ENCODE results near the gene SERPINI1.
A peak's percentile ranks its signal among the peaks of the same experiment; 100 is the strongest.

The SERPINI1 gene

DNA sequence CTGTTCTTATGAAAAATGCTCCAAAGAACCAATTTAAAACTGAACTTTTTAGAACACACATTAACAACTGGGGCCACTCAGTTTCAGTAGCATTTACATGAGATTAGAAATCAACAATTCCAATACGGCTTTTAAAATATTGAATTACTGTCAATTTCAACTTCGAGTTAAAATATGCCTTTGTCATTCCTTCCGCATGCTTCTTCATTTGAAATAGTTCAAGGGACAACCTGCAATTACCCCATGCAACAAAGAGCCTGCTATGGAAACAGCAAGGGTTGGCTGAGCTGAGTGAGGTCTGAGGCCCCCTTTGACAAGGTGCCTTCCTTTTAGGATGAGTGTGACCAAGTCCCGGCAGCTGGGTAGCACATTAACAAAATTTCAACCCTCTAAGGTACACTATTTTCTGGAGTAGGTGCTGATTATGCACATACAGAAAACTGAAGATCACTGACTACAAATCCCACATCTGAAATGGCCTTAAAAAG is 12.5 kb upstream of the SERPINI1 start:
- Histone ChIP-seq H3K9ac (ENCODE audit: low read length) (no peak overlapping the region), H3K27me3 (ENCODE audit: control insufficient read depth, insufficient read depth, low read length) (no peaks in the 10 kb centered on the region), H3K36me3 (ENCODE audit: control insufficient read depth, insufficient read depth, low read length) (no peaks in the 10 kb centered on the region), H3K27ac (ENCODE audit: low read depth, low read length) (no peak overlapping the region), H3K4me1 (ENCODE audit: control insufficient read depth, insufficient read depth, low read length) (no peaks in the 10 kb centered on the region), H3K4me3 (ENCODE audit: low read length) (no peak overlapping the region)

DNA sequence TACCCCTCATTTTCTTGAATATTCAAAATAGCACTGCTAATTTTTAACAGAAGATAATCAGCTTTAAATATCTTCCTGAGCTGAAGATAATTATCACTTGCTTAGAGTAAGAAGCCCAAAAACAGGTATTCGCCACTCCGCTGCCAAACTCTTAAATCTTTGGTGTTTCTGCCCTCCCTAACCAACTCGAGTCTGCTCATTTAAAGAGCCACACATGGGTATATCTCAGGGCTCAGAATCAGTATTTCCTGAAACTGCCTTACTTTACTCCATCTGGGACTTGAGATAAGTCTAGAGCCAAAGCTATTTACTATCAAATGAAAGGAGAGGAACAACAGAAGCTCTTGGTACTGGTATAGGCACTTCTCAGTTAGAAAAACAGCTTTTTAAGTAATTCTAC is 11.6 kb upstream of the SERPINI1 start:
- no peak overlapping the region for H3K4me3 ChIP-seq (ENCODE audit: low read length)
- peaks cover 4% of the 10 kb centered on the region for H3K4me1 ChIP-seq (ENCODE audit: control insufficient read depth, insufficient read depth, low read length)
- H3K27me3 ChIP-seq (ENCODE audit: control insufficient read depth, insufficient read depth, low read length): no peaks in the 10 kb centered on the region
- H3K27ac ChIP-seq (ENCODE audit: low read depth, low read length): no peak overlapping the region
- H3K9ac ChIP-seq (ENCODE audit: low read length): no peak overlapping the region
- H3K36me3 ChIP-seq (ENCODE audit: control insufficient read depth, insufficient read depth, low read length): no peaks in the 10 kb centered on the region

DNA sequence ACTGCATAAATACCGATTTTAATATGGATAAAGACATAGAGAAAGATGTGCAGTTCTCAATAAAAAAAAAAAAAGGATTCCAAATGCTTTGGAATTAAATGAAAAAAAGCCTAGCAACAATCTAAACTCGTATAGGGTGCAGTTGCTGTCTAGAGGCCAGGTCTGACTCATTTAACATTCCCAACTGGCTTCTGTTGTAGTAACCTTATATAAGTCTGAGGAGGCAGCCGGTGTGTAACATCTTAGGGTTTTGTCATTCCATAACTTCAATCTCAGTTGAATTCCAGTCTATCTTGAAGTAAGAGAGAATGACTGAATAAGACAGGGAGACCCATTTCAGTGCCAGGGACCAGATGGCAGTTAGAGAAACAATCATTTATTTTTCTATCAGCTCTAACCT is 7.3 kb upstream of the SERPINI1 start:
- no peaks in the 10 kb centered on the region for H3K36me3 ChIP-seq (ENCODE audit: control insufficient read depth, insufficient read depth, low read length)
- H3K4me3 ChIP-seq (ENCODE audit: low read length): no peak overlapping the region
- H3K4me1 ChIP-seq (ENCODE audit: control insufficient read depth, insufficient read depth, low read length): peaks cover 4% of the 10 kb centered on the region
- no peak overlapping the region for H3K9ac ChIP-seq (ENCODE audit: low read length)
- H3K27ac ChIP-seq (ENCODE audit: low read depth, low read length): no peak overlapping the region
- no peaks in the 10 kb centered on the region for H3K27me3 ChIP-seq (ENCODE audit: control insufficient read depth, insufficient read depth, low read length)

DNA sequence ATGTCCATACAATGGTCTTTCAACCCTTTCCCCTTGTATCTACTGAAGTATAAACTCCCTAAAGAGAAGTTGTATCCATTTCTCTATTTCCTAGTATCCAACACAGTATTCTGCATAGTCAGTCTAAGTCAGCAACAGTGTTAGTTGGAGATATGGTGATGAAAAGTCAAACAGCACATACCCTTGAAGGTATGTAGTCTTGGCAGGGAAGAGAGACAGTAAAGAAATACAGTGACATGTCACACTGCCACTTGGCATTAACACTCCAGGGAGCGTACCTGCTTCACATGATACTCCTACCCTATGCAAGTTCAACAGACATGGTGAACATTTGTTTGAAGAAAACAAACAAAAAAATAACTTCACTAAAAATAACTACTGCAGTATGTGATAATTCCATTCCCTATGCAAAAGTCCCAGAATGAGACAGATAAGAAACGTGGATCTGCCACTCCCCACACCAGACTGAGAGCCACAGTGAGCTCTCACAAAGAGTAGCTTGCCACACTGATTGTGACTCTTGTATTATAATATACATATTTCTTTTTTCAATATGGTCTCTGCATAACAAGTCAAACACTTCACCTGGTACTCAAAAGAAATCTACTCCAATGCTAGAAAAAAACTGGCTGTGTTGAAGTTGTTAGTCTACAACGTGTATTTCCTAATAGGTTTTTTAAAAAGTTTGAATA is 6.7 kb upstream of the SERPINI1 start:
- Histone ChIP-seq H3K36me3 (ENCODE audit: control insufficient read depth, insufficient read depth, low read length) (no peaks in the 10 kb centered on the region), H3K27me3 (ENCODE audit: control insufficient read depth, insufficient read depth, low read length) (no peaks in the 10 kb centered on the region), H3K9ac (ENCODE audit: low read length) (no peak overlapping the region), H3K27ac (ENCODE audit: low read depth, low read length) (no peak overlapping the region), H3K4me3 (ENCODE audit: low read length) (no peak overlapping the region), H3K4me1 (ENCODE audit: control insufficient read depth, insufficient read depth, low read length) (peaks cover 7% of the 10 kb centered on the region)

DNA sequence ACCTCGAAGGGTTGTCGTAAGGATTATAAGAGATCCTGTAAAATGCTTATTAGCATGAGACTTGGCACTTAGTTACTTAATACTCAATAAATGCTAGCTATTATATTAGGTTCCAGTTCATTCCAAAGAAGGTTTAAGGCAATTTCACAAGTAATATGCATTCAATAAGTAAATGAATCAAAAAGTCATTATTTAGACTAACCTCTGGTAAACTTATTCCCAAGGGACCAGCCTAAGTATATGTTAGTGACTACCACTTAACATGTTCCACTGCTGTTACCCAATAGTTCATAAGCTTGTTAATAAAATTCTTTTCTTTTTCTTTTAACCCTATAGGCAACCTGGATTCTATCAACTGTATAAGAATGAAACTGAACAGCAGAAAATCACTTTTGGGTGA is 5.9 kb upstream of the SERPINI1 start:
- no peaks in the 10 kb centered on the region for H3K36me3 ChIP-seq (ENCODE audit: control insufficient read depth, insufficient read depth, low read length)
- H3K9ac ChIP-seq (ENCODE audit: low read length): no peak overlapping the region
- H3K4me3 ChIP-seq (ENCODE audit: low read length): no peak overlapping the region
- H3K27ac ChIP-seq (ENCODE audit: low read depth, low read length): no peak overlapping the region
- peaks cover 11% of the 10 kb centered on the region for H3K4me1 ChIP-seq (ENCODE audit: control insufficient read depth, insufficient read depth, low read length)
- no peaks in the 10 kb centered on the region for H3K27me3 ChIP-seq (ENCODE audit: control insufficient read depth, insufficient read depth, low read length)

DNA sequence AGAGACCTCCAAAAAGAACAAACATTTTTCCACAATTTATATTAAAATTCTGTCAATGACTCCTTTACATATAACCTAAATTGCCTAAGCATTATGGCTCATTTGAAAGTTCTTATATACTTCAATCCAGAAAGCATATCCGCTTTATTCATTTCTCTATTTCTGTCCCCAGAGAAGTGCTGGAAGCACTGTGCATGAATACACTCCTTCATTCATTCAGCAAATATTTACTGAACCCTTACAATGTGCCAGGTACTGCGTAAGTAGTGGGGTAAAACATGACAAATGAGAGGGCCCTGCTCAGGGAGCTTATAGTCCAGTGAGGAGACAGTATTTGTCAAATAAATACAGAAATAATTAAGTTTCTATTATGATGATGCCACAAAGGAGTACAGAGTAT is 4.1 kb upstream of the SERPINI1 start:
- no peaks in the 10 kb centered on the region for H3K36me3 ChIP-seq (ENCODE audit: control insufficient read depth, insufficient read depth, low read length)
- no peak overlapping the region for H3K9ac ChIP-seq (ENCODE audit: low read length)

DNA sequence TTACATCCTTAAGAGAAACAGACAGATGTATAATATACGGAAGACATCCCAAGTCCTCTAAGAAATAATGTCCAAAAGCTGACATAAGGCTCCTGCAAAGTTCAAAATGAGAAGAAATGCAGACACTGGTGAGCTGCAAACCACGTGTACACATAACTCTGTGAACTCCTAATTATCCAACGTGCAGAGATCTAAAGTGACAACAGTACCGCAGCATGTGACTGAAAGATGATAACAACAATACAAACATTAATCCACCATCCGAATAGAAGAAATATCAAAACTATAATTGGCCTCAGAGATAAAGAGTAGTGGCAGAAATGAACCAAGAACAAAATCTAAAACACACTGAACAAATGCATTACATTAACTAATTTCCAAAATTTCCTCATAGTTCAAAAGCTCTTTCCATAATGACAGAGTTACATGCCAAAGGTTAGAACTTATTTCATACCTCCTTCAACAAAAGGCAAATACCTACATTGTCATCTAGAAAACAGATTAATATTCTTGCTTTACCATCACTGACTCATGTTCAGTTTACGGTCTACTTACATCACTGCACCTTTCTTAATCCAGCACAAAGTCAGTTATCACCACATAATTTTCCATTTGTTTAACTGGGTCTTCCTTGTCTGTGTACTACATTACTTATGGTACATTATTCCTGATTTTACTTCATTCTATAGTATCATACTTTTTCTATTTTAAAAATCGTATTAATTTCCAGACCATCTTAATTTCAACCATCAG is 3.0 kb upstream of the SERPINI1 start:
- no peaks in the 10 kb centered on the region for H3K27me3 ChIP-seq (ENCODE audit: control insufficient read depth, insufficient read depth, low read length)
- no peak overlapping the region for H3K27ac ChIP-seq (ENCODE audit: low read depth, low read length)
- H3K36me3 ChIP-seq (ENCODE audit: control insufficient read depth, insufficient read depth, low read length): no peaks in the 10 kb centered on the region
- H3K4me1 ChIP-seq (ENCODE audit: control insufficient read depth, insufficient read depth, low read length): peaks cover 11% of the 10 kb centered on the region
- H3K9ac ChIP-seq (ENCODE audit: low read length): no peak overlapping the region
- no peak overlapping the region for H3K4me3 ChIP-seq (ENCODE audit: low read length)

More for the DNA sequence above, 4.1 kb upstream of the SERPINI1 start:
- Histone ChIP-seq H3K27me3 (ENCODE audit: control insufficient read depth, insufficient read depth, low read length) (no peaks in the 10 kb centered on the region), H3K4me3 (ENCODE audit: low read length) (no peak overlapping the region), H3K27ac (ENCODE audit: low read depth, low read length) (no peak overlapping the region), H3K4me1 (ENCODE audit: control insufficient read depth, insufficient read depth, low read length) (peaks cover 11% of the 10 kb centered on the region)

DNA sequence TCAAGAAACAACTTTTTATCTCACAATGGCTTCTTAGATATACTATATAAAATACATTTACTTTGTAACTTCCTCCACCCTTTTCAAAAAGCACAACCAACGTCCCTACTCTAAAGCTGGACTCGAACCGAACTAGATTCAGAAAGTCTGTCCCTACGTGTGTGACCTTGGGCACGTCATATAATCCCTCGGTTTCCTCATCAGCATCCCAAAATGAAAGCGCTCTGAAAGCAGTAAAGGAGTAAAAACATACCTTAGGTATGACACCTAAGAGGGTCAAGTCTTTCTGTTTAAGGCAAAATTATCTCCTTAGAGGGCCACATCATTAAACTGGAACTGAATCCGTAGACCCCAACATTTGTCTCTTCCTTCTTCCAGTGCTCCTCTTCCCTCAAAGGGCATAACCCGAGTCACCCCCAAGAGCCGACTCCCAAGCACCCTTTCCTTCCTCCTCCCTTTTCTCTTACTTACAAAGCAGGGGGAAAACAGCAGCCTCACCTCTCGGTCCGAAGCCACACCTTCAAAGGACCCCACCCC is 1.5 kb upstream of the SERPINI1 start:
- Histone ChIP-seq H3K27ac (ENCODE audit: low read depth, low read length) (peak overlapping the region; percentile 75), H3K4me3 (ENCODE audit: low read length) (peak overlapping the region; percentile 88), H3K27me3 (ENCODE audit: control insufficient read depth, insufficient read depth, low read length) (no peaks in the 10 kb centered on the region), H3K9ac (ENCODE audit: low read length) (peak overlapping the region; percentile 77), H3K36me3 (ENCODE audit: control insufficient read depth, insufficient read depth, low read length) (no peaks in the 10 kb centered on the region), H3K4me1 (ENCODE audit: control insufficient read depth, insufficient read depth, low read length) (peaks cover 7% of the 10 kb centered on the region)

DNA sequence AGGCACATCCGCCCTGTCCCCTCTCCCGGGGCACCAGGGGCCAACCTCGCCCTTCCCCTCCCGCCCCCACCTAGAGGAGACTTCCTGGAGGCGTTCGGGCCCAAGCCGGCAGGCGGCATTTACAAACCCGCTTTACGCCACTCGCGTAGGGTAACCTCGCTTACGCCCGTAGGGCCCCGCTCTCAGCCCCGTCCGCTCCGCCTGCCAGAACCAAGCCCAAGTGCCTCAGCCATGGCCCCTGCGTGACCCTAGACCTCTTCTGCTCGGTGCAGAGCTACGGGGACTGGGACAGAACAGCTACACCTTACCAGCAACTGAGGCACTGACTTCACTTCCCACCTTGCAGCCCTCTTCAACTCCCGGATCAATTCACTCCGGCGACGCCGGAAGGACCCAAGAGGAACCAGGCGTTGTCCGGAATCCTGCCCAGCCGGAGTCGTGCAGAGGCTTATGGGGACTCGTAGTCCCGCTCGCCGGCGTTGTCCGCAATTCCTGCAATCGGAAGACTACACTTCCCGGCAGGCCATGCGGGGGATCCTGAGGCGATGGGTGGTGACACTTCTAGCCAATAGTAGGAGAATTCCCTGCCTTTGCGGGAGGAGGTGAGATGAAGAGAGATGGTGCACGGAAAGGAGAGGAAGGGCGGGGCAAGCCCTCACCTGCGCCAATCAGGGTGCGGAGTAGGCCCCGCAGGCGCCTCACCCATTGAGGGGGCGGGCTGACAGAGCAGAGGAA is 856 bp upstream of the SERPINI1 start, which contains the start of gene PDCD10:
Gene PDCD10 (minus strand): TSS at position 395 of the 735 bp plus-strand sequence. CDS start 14,735 bp downstream, outside the sequence.
- H3K36me3 ChIP-seq (ENCODE audit: control insufficient read depth, insufficient read depth, low read length): no peaks in the 10 kb centered on the region
- no peaks in the 10 kb centered on the region for H3K27me3 ChIP-seq (ENCODE audit: control insufficient read depth, insufficient read depth, low read length)
- H3K4me3 ChIP-seq (ENCODE audit: low read length): peak within 1 kb of the TSS; percentile 88
- peak within 1 kb of the TSS; percentile 77 for H3K9ac ChIP-seq (ENCODE audit: low read length)
- peaks cover 7% of the 10 kb centered on the region for H3K4me1 ChIP-seq (ENCODE audit: control insufficient read depth, insufficient read depth, low read length)
- H3K27ac ChIP-seq (ENCODE audit: low read depth, low read length): peak within 1 kb of the TSS; percentile 75

DNA sequence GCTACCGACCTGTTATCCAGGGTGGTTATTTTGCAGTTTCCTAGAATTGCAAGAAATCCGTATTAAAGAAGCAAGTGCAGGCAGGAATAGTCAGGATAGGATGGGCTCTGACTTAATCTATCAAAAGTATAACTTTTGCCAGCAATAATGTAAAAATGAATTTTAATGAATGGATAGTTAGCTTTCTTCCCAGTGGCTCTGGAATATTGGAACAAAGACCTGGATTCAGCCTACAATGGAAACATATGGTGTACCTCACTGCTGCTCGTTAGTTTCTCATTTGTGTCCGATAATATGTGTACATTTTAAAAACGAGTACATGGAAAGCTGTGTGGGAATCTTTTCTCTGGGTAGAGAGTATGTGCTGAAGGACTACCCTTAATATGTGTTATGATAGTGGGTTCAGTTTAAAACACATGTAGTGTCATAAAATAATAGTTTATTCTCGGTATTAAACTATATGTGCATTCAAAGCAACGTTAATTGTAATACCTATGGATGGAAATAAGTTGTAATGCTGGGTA is 805 bp downstream of the SERPINI1 start:
- peak overlapping the region; percentile 88 for H3K4me3 ChIP-seq (ENCODE audit: low read length)
- no peak overlapping the region for H3K9ac ChIP-seq (ENCODE audit: low read length)
- H3K27me3 ChIP-seq (ENCODE audit: control insufficient read depth, insufficient read depth, low read length): no peaks in the 10 kb centered on the region
- no peak overlapping the region for H3K27ac ChIP-seq (ENCODE audit: low read depth, low read length)
- H3K4me1 ChIP-seq (ENCODE audit: control insufficient read depth, insufficient read depth, low read length): peaks cover 7% of the 10 kb centered on the region
- H3K36me3 ChIP-seq (ENCODE audit: control insufficient read depth, insufficient read depth, low read length): no peaks in the 10 kb centered on the region

DNA sequence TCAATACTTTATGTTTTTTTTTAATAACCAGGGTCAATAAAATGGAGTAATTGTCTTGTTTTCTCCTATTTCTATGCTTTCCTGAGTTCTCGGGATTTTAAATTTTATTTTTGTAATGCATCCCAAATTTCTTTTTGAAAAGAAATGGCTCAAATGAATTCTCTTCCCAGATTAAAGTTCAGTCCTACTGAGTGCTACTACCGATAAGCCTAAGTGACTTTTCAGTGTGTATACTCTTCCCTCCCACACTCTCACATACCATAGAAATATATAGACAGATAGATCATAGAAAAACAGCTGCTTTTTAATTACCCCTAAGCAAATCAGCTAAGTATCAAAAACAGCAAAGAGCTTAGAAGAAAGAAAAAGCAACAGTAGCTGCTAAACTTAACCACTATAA is 1.5 kb downstream of the SERPINI1 start:
- Histone ChIP-seq H3K4me3 (ENCODE audit: low read length) (no peak overlapping the region), H3K36me3 (ENCODE audit: control insufficient read depth, insufficient read depth, low read length) (no peaks in the 10 kb centered on the region), H3K27ac (ENCODE audit: low read depth, low read length) (no peak overlapping the region), H3K27me3 (ENCODE audit: control insufficient read depth, insufficient read depth, low read length) (no peaks in the 10 kb centered on the region), H3K9ac (ENCODE audit: low read length) (no peak overlapping the region), H3K4me1 (ENCODE audit: control insufficient read depth, insufficient read depth, low read length) (peaks cover 7% of the 10 kb centered on the region)

DNA sequence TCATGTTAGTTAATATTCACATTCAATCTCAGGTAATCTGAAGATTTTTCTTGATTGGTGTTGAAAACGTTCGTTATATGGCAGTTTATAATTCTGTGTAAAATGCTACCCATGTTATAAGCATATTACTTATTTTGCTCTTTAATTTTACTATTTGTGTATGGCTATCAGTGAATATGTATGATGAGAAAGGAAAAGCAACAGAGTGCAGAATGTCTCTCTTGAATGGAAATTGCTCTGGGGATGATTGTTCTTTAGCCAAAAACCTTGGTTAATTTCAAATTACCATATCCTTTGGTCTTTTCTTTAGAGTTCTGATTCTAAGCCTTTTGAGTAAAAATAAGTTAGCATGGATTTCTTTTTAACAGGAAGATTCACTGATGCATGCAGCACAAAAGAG is 2.5 kb downstream of the SERPINI1 start:
- H3K4me1 ChIP-seq (ENCODE audit: control insufficient read depth, insufficient read depth, low read length): peaks cover 7% of the 10 kb centered on the region
- H3K9ac ChIP-seq (ENCODE audit: low read length): no peak overlapping the region
- no peak overlapping the region for H3K4me3 ChIP-seq (ENCODE audit: low read length)
- no peaks in the 10 kb centered on the region for H3K36me3 ChIP-seq (ENCODE audit: control insufficient read depth, insufficient read depth, low read length)
- no peaks in the 10 kb centered on the region for H3K27me3 ChIP-seq (ENCODE audit: control insufficient read depth, insufficient read depth, low read length)
- no peak overlapping the region for H3K27ac ChIP-seq (ENCODE audit: low read depth, low read length)
